GM12801 (cell line): ENCODE data around the gene RAB10.

Experiments
- CTCF ChIP-seq: IDR thresholded peaks from one replicate; pipeline ENCODE4 v1.5.1; 2011; ENCODE audit warnings: control low read depth; ENCODE audit not compliant: insufficient read length; ENCODE audit errors: extremely low read depth

The RAB10 gene

DNA sequence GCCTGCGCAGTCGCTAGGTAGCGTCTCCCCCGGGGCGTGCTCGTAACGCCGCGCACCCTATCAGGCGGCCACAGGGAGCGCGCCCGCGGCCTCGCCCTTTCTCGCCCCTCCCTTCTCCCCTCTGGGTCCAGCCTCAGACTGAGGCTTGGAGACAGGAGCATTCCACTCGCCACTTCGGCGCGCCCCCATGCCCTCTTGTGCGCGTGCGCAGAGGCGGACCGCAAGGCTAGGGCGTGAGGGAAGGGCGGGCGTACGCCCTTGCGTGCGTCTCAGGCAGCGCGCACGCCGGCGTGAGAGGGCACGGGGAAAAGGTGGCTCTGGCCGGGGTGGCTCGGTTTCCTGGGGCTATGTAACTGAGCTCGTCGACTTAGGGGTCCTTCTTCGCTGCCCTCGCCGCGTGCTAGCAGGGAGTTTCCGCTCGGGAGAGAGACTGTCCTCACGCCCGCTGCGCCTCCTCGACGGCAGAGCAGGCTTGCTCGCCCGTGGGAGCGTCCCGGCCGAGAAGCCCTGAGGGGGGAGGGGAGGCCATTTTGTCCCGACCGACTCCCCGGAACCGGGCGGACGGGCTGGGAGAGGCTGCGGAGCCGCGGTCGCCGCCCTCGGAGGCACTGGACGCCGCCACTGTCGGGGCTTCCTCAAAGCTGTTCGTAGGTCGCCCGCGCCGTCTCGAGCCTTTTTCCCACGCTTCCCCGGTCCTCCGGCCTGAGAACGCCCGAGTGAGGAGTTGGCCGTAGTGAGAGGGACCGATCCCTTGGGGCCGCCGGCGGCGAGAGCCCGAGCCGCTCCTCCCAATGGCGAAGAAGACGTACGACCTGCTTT is at the start of gene RAB10:
RAB10 (plus strand) TSS at position 267 of the 819 bp plus-strand sequence; CDS start at position 792, 525 bp downstream.
- no peak for TF ChIP-seq CTCF

DNA sequence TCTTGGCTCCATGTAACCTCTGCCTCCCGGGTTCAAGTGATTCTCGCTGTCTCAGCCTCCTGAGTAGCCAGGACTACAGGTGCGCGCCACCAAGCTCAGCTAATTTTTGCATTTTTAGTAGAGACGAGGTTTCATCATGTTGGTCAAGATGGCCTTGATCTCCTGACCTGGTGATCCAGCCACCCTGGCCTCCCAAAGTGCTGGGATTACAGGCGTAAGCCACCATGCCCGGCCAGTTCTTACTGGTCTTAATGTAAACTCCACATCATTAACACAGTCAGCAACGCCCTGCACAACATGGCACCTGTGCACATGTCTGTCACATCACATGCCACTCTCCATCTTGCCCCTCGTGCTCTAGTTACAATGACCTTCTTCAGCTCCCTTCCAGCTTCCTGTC is 45.8 kb upstream of the RAB10 start:
- no peak for TF ChIP-seq CTCF

DNA sequence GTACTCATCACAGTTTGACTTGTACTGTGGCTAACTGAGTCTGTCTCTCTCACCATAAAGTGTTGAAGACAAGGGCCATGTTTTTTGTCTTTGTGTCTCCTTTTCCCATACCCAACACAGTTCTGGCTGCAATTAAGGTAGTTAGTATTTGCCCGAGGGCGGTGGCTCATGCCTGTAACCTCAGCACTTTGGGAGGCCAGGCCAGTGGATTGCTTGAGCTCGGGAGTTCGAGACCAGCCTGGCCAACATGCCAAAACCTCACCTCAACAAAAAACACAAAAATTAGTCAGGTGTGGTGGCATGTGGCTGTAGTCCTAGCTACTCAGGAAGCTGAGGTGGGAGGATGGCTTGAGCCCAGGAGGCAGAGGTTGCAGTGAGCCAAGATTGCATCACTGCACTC is 44.7 kb upstream of the RAB10 start:
- no peak for TF ChIP-seq CTCF

DNA sequence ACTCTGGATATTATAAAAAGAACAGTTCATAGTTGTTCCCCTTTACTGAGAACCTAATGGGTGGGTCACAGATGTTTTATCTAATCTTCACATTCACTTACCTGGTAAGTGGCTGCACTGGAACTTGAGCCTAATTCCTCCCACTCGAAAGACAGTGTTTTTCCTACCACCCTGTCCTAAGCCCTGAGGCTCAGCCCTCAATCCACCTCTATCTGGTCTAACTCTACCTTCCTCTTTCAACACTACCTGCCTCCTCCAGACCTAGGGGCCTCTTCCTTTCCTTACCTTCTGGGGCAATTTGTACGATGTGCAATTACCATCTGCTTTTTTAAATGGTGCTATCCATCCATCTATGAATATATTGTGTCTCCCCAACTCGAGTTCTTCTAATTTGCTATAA is 41.9 kb upstream of the RAB10 start:
- TF ChIP-seq CTCF, result no peak

- no peak for TF ChIP-seq CTCF
These were observed 41.3 kb upstream of the RAB10 start for GRCh38 chr2:25992556-25992955.

GRCh38 chr2:25993049-25993448 is 40.8 kb upstream of the RAB10 start:
- no peak for TF ChIP-seq CTCF

DNA sequence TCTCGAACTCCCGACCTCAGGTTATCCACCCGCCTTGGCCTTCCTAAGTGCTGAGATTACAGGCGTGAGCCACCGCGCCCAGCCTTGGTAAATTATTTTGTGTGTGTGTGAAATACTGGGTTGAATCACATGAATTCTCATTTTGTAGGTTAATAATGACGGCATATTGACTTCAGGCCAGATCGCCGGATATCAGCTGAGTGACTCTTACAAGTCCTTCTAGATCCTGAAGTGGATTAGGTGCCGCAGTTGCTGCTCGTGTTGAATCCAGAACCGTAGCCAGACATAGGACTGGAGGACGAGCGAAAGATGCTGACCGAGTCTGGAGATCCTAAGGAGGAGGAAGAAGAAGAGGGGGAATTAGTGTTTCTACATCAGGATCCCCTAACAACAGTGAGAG is 39.4 kb upstream of the RAB10 start:
- no peak for TF ChIP-seq CTCF

DNA sequence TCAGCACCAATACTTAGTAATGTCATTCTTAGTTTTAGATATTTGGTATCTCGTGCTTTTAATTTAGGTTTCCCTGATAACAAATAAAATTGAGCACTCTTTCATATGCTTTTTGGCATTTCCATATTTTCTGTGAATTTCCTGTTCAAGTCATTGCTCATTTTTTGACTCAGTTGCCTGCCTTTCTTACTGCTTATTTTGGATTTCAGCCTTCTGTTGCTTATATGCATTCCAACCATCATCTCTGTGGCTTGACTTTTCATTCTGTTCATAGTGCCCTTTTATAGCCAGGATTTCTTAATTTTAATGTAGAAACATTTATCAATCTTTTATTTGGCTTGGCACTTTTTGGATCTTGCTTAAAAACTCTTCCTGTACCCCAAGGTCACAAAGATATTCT is 37.0 kb upstream of the RAB10 start:
- TF ChIP-seq CTCF, result no peak
